OCI-LY7 (cell line): ENCODE measurements around the gene GH1.

Experiments used
- EZH2phosphoT487 ChIP-seq: fragments of 200-600 bp; sonication (generic); IDR thresholded peaks from 2 replicates; pipeline ENCODE4 v1.6.1; 2018; ENCODE audit warnings: low read depth, borderline replicate concordance, mild to moderate bottlenecking, mixed run types, antibody characterized with exemption, low read length, moderate library complexity, mixed read lengths
- TF ChIP-seq, protein P1 (sequence below): fragments of 200-600 bp; sonication (generic); conservative IDR thresholded peaks from 2 replicates; pipeline ENCODE4 v1.5.1; 2014; ENCODE audit warnings: mild to moderate bottlenecking, antibody characterized with exemption, low read length, moderate library complexity, mixed read lengths

DNA sequence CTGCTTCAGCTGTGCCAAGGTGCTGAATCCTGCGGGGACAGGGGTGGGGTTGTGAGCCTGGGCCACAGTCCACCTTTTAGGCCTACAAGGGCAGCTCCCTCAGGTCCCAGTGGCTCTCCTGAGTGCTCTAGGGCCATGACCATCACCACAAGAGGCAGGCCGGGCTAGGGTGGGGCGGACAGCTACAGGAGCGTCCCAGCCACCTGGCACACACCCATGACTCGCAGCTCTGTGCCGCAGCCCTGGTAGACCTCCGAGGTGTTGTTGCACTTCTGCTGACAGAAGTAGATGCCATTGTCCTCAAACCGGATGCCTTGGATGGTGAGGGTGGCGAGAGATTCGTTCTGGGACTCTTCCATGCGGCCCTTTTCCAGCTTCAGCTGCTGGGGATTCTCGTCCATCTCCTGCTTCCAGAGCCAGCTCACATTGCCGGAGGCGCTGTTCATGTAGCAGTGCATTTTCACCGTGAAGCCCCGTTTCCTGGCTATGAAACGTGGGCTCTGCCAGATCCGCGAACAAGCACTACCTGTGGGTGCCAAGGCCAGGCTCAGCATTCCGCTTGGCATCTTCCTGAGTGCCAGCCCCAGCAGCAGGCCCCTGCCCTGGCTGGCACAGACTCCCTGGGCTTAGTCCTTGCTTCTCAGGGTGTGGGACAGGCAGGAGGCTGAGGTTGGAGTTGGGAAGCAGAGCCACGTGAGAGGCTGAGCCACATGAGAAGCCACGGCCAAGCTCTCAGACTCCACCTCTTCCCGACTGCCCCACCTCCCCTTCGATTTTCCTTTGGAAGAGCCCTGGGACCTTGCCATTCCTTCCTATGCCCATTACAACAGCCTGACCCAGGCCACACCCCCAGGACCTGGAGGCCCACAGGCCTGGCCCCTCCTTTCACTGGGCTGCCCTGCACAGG is 11.5 kb upstream of the GH1 start:
- TF ChIP-seq, protein P1, sequence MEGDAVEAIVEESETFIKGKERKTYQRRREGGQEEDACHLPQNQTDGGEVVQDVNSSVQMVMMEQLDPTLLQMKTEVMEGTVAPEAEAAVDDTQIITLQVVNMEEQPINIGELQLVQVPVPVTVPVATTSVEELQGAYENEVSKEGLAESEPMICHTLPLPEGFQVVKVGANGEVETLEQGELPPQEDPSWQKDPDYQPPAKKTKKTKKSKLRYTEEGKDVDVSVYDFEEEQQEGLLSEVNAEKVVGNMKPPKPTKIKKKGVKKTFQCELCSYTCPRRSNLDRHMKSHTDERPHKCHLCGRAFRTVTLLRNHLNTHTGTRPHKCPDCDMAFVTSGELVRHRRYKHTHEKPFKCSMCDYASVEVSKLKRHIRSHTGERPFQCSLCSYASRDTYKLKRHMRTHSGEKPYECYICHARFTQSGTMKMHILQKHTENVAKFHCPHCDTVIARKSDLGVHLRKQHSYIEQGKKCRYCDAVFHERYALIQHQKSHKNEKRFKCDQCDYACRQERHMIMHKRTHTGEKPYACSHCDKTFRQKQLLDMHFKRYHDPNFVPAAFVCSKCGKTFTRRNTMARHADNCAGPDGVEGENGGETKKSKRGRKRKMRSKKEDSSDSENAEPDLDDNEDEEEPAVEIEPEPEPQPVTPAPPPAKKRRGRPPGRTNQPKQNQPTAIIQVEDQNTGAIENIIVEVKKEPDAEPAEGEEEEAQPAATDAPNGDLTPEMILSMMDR: 0 out of 2 replicates have a peak, but pooled peaks have one; percentile 33
- TF ChIP-seq EZH2phosphoT487: no peak
